ENCODE data around the gene GTPBP4.
A peak's percentile ranks its signal among the peaks of the same experiment; 100 is the strongest.

The GTPBP4 gene

GRCh38 chr10:969473-970150 lies 18.6 kb upstream of the GTPBP4 start:
- no peaks in the 10 kb centered on the region for H3K36me3 ChIP-seq
- H3K27me3 ChIP-seq (ENCODE audit: insufficient read depth, low read depth, severe bottlenecking): no peaks in the 10 kb centered on the region
- DNase-seq: no peak
- TF ChIP-seq CTCF (IDR thresholded peaks at IDR 0.05; ENCODE audit: low read depth, low read length): no peak
- no peaks in the 10 kb centered on the region for H3K9me3 ChIP-seq (ENCODE audit: severe bottlenecking)
- H3K4me3 ChIP-seq (ENCODE audit: low read depth, low read length): no peak overlapping the region
- H3K27ac ChIP-seq: no peak overlapping the region

- no peak overlapping the region for H3K4me3 ChIP-seq (ENCODE audit: low read depth, low read length)
- no peaks in the 10 kb centered on the region for H3K9me3 ChIP-seq (ENCODE audit: severe bottlenecking)
- DNase-seq: peak; percentile 11
- H3K27me3 ChIP-seq (ENCODE audit: insufficient read depth, low read depth, severe bottlenecking): no peaks in the 10 kb centered on the region
- TF ChIP-seq CTCF (IDR thresholded peaks at IDR 0.05; ENCODE audit: low read depth, low read length): no peak
- H3K27ac ChIP-seq: no peak overlapping the region
- no peaks in the 10 kb centered on the region for H3K36me3 ChIP-seq
Measured at GRCh38 chr10:970311-971149, 17.7 kb upstream of the GTPBP4 start.

GRCh38 chr10:971150-971542 lies 17.1 kb upstream of the GTPBP4 start:
- Histone ChIP-seq H3K9me3 (ENCODE audit: severe bottlenecking) (no peaks in the 10 kb centered on the region), H3K27me3 (ENCODE audit: insufficient read depth, low read depth, severe bottlenecking) (no peaks in the 10 kb centered on the region), H3K4me3 (ENCODE audit: low read depth, low read length) (no peak overlapping the region), H3K27ac (no peak overlapping the region), H3K36me3 (no peaks in the 10 kb centered on the region)
- no peak for DNase-seq
- no peak for TF ChIP-seq CTCF (IDR thresholded peaks at IDR 0.05; ENCODE audit: low read depth, low read length)

GRCh38 chr10:971613-972012 lies 16.6 kb upstream of the GTPBP4 start:
- TF ChIP-seq CTCF (IDR thresholded peaks at IDR 0.05; ENCODE audit: low read depth, low read length): no peak
- H3K4me3 ChIP-seq (ENCODE audit: low read depth, low read length): no peak overlapping the region
- no peaks in the 10 kb centered on the region for H3K27me3 ChIP-seq (ENCODE audit: insufficient read depth, low read depth, severe bottlenecking)
- H3K9me3 ChIP-seq (ENCODE audit: severe bottlenecking): no peaks in the 10 kb centered on the region
- DNase-seq: no peak
- H3K36me3 ChIP-seq: no peaks in the 10 kb centered on the region
- no peak overlapping the region for H3K27ac ChIP-seq

GRCh38 chr10:972763-973162 lies 15.5 kb upstream of the GTPBP4 start:
- H3K27me3 ChIP-seq (ENCODE audit: insufficient read depth, low read depth, severe bottlenecking): no peaks in the 10 kb centered on the region
- no peak for DNase-seq
- no peaks in the 10 kb centered on the region for H3K9me3 ChIP-seq (ENCODE audit: severe bottlenecking)
- no peak overlapping the region for H3K27ac ChIP-seq
- no peak for TF ChIP-seq CTCF (IDR thresholded peaks at IDR 0.05; ENCODE audit: low read depth, low read length)
- no peaks in the 10 kb centered on the region for H3K36me3 ChIP-seq
- H3K4me3 ChIP-seq (ENCODE audit: low read depth, low read length): no peak overlapping the region

Data from WERI-Rb-1 (cell line).